ENCODE measurements around the gene AHCYL2.

AHCYL2 gene

GRCh38 chr7:129255800-129256199 lies 31.0 kb downstream of the AHCYL2 start:
- TF ChIP-seq CTCF (IDR thresholded peaks at IDR 0.05; ENCODE audit: low read length) (no peak), EZH2 (IDR thresholded peaks at IDR 0.05; ENCODE audit: borderline replicate concordance, low read length) (no peak)
- Histone ChIP-seq H3K9me3 (ENCODE audit: low read length) (no peaks in the 10 kb centered on the region), H3K4me1 (ENCODE audit: insufficient read depth, low read length, severe bottlenecking) (peaks cover 7% of the 10 kb centered on the region), H3K4me3 (ENCODE audit: low read depth, low read length, poor library complexity, severe bottlenecking) (no peak overlapping the region), H3K9ac (ENCODE audit: low read length) (no peak overlapping the region), H2AFZ (ENCODE audit: low read length) (no peak overlapping the region), H3K79me2 (ENCODE audit: insufficient read depth, low read length) (no peaks in the 10 kb centered on the region), H3K27me3 (ENCODE audit: insufficient read depth, low read length) (no peaks in the 10 kb centered on the region), H3K9me2 (ENCODE audit: low read depth, low read length) (no peaks in the 10 kb centered on the region), H3K4me2 (ENCODE audit: low read length) (no peak overlapping the region), H3K27ac (ENCODE audit: low read depth, low read length, poor library complexity, severe bottlenecking) (no peak overlapping the region), H3F3A (ENCODE audit: insufficient read depth, low read length) (no peaks in the 10 kb centered on the region), H4K20me1 (ENCODE audit: insufficient read depth, low read length) (no peaks in the 10 kb centered on the region), H3K36me3 (ENCODE audit: insufficient read depth, low read length) (no peaks in the 10 kb centered on the region)

GRCh38 chr7:129256221-129256620 lies 31.4 kb downstream of the AHCYL2 start:
- H3K4me2 ChIP-seq (ENCODE audit: low read length), result no peak overlapping the region
- H3K79me2 ChIP-seq (ENCODE audit: insufficient read depth, low read length), result no peaks in the 10 kb centered on the region
- no peak overlapping the region for H3K27ac ChIP-seq (ENCODE audit: low read depth, low read length, poor library complexity, severe bottlenecking)
- no peaks in the 10 kb centered on the region for H3K9me3 ChIP-seq (ENCODE audit: low read length)
- H4K20me1 ChIP-seq (ENCODE audit: insufficient read depth, low read length), result no peaks in the 10 kb centered on the region
- no peak overlapping the region for H2AFZ ChIP-seq (ENCODE audit: low read length)
- no peak for TF ChIP-seq CTCF (IDR thresholded peaks at IDR 0.05; ENCODE audit: low read length)
- no peak for TF ChIP-seq EZH2 (IDR thresholded peaks at IDR 0.05; ENCODE audit: borderline replicate concordance, low read length)
- H3K4me1 ChIP-seq (ENCODE audit: insufficient read depth, low read length, severe bottlenecking), result peaks cover 7% of the 10 kb centered on the region
- no peaks in the 10 kb centered on the region for H3K27me3 ChIP-seq (ENCODE audit: insufficient read depth, low read length)
- H3K36me3 ChIP-seq (ENCODE audit: insufficient read depth, low read length), result no peaks in the 10 kb centered on the region
- H3F3A ChIP-seq (ENCODE audit: insufficient read depth, low read length), result no peaks in the 10 kb centered on the region
- H3K9ac ChIP-seq (ENCODE audit: low read length), result no peak overlapping the region
- no peaks in the 10 kb centered on the region for H3K9me2 ChIP-seq (ENCODE audit: low read depth, low read length)
- H3K4me3 ChIP-seq (ENCODE audit: low read depth, low read length, poor library complexity, severe bottlenecking), result no peak overlapping the region

- Histone ChIP-seq H3K4me1 (ENCODE audit: insufficient read depth, low read length, severe bottlenecking) (peaks cover 7% of the 10 kb centered on the region), H3K9ac (ENCODE audit: low read length) (no peak overlapping the region), H3K27me3 (ENCODE audit: insufficient read depth, low read length) (no peaks in the 10 kb centered on the region), H3K9me2 (ENCODE audit: low read depth, low read length) (no peaks in the 10 kb centered on the region), H2AFZ (ENCODE audit: low read length) (no peak overlapping the region), H4K20me1 (ENCODE audit: insufficient read depth, low read length) (no peaks in the 10 kb centered on the region), H3K9me3 (ENCODE audit: low read length) (no peaks in the 10 kb centered on the region), H3F3A (ENCODE audit: insufficient read depth, low read length) (no peaks in the 10 kb centered on the region), H3K27ac (ENCODE audit: low read depth, low read length, poor library complexity, severe bottlenecking) (no peak overlapping the region), H3K4me3 (ENCODE audit: low read depth, low read length, poor library complexity, severe bottlenecking) (no peak overlapping the region), H3K4me2 (ENCODE audit: low read length) (no peak overlapping the region), H3K36me3 (ENCODE audit: insufficient read depth, low read length) (no peaks in the 10 kb centered on the region), H3K79me2 (ENCODE audit: insufficient read depth, low read length) (no peaks in the 10 kb centered on the region)
- TF ChIP-seq EZH2 (IDR thresholded peaks at IDR 0.05; ENCODE audit: borderline replicate concordance, low read length), result no peak
- TF ChIP-seq CTCF (IDR thresholded peaks at IDR 0.05; ENCODE audit: low read length), result no peak
Observed at GRCh38 chr7:129257168-129257567, 32.3 kb downstream of the AHCYL2 start.

All from OCI-LY1 (cell line).